HG03571 (cell line): ENCODE results near the gene YARS1.

Source experiments
- ATAC-seq: cut with Tn5 transposase; IDR thresholded peaks from one replicate; pipeline ENCODE4 v1.9.1; 2021; ENCODE audit not compliant: unreplicated experiment

YARS1 gene

DNA sequence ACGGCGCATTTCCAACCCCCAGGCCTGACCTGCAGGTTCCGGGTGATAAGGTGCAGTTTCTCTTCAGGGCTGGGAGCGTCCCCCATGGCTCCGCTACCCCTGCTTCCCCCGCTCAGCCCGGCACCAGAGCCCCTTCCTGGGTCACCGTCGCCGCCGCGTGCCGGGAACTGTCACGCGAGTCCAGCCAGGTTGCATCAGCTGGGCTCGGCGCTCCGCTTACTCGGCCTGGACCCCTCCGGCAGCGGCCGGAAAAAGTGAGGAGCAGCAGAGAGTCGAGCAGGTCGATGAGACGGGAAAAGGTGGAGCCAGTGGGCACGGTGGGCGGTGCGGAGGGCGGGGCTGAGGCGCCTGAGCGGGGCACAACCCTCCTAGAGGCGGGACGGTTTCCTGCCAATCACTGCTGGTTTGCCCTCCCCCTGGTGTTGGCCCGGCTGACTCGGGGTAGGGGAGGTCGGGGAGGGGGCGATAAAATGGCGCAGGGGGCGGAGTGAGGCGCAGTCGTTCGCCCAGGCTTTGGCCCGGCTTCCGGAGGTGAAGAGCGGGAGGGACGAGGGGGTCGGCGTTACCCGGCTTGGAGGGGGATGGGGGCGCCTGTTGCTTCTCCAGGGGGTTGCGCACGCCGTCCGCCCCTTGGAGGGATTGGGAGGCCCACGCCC is at the start of gene YARS1, which contains the start of gene S100PBP:
TSS of gene YARS1 (minus strand) at position 200 of the 656 bp plus-strand sequence. CDS start at position 86, 114 bp downstream.
TSS of gene S100PBP (plus strand) at position 495 of the 656 bp plus-strand sequence. CDS start 8,447 bp downstream, outside the sequence.
- peak; percentile 79 for ATAC-seq

GRCh38 chr1:32865639-32866405 is 48.7 kb upstream of the YARS1 start:
- no peak for ATAC-seq

- no peak for ATAC-seq
These were observed 47.3 kb upstream of the YARS1 start for GRCh38 chr1:32864375-32865019.

DNA sequence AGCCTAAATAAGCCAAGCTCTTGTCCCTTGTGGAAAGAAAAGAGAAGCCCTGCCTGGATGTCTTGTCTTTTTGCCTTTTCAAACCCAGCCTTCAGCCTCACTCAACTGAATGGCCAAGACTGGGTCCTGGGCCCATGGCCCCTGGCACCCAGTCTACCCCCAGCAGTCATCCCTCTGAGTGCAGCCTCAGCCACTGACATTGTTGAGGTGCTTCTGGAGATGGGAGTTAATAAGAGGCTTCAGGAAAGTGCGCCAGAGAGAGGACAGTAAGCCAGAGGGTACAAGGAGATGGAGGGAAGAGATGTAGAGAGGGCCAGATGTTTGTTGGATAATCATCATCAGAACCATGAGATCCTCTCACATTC is 46.7 kb upstream of the YARS1 start:
- no peak for ATAC-seq

GRCh38 chr1:32863218-32863880 is 46.2 kb upstream of the YARS1 start:
- ATAC-seq: no peak

GRCh38 chr1:32861904-32862695 is 44.9 kb upstream of the YARS1 start:
- no peak for ATAC-seq

- ATAC-seq: no peak
These were observed 43.4 kb upstream of the YARS1 start for GRCh38 chr1:32860566-32860965.

DNA sequence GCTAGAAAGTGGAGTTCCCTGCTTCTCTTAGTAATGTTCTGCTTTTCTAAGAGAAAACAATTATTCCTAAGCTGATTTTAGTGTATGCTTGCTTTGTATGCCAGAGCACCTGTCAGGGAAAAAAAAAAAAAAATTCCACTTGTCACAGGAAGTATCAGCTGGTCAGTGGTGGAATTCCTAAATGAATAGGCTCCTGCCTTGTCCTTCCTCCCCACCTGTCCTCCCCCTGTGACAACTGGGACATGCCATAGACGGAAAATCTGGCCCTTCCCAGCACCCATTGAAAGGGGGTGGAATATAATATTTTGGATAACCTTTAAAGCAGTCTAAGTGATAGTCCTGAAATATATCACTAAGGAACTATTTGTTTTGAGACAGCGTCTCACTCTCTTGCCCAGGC is 42.8 kb upstream of the YARS1 start:
- ATAC-seq: no peak

- no peak for ATAC-seq
These were observed 41.6 kb upstream of the YARS1 start for GRCh38 chr1:32858791-32859190.

DNA sequence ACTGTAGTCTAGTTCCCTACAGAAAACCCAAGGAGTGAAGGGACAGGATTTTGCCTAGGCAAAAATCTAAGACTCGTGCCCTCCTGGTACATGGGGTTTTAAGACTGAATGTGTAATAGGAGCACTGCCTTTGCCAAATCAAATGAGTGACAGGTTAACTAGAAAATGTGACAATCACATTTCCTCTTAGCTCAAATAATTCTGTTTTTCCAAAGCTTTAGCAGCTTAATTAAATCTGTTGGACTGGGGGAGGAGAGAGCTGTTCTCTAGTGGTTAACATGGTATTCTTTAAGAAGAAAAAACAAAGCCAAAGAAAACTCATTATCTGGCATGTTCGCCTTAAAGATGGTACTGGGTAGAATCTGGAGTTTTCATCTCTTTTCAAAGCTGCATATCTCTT is 41.0 kb upstream of the YARS1 start:
- ATAC-seq: no peak

DNA sequence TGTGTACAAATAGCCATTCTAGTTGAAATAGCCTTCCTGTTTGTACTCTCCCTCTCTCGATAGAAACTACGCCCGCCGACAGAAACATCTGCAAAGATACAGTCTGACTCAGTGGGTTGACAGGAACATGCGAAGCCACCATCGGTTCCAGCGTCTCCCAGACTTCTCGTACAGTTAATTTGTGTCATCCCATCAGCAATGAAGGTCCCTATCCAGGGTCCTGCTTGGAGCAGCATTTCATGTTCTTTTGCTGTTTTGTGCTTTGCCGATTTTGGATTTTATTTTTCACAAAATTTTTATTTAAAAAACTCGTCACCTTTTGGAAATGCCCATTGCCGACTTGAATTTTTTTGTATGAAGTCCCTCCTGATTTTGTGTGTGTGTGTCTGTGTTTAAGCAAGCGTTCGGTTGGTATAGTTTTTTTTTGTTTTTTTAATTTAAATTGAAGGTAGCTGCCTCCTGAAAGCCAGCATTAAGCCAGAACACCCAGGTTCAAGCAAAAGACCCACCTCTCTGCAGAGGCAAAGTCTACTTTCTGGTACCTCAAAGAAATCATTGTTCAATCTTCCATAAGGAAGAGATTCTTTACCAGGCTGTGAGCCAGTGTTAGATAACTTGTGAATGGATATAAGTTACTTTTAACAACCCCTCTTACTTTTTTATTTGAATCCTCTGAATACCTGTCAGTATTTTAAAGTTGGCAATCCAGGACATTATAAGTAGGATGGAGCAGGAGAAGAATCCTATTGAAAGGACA is 38.9 kb upstream of the YARS1 start:
- ATAC-seq: no peak

DNA sequence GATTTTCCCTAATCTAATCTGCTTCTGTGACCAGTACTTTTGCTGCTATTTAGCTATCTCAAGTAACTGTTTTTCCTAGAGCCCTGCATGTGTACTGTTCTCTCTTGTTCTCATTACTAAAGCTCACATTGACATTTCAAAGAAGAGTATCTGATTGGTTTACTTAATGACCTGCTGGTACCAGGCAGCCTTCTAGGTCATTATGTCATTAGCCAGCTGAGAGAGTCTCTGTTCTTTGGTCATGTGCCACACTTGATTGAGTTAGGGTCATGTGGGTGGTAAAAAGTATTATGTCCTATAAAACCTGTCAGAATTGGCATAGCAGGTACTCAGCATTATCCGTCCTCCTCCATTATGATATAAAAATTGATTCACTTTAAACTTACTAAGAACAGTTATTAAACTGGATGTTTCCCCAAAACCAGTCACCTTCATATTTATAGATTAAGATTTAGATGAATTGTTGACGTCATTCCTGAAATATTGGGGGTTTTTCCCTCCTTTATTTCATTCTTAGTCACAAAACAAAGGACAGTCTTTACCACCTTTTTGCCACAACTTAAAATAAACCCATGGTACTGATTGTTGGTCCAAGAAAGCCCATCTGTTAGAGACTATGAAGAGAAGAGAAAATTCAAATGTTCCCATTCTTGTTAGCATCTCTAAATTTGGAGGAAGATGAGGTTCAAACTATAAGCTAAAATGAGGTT is 31.4 kb upstream of the YARS1 start:
- no peak for ATAC-seq

DNA sequence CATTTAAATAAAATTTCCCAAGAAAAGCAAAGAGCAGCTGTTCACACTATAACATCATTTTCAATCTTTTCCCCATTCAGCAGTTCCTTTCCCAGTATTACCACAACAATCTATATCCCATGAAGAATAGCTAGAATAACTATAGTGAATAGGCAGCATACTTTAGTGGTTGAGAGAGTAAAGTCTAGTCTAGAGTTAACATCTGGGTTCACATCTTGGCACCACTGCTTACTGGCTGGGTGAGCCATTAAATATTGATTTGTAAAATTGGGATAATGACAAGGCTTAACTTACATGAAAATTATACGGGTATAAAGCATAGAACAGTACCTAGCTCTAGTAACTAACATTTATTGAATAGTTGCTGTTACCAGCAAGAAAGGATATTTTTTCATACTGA is 14.7 kb upstream of the YARS1 start:
- ATAC-seq: no peak

- ATAC-seq: no peak
These were observed 13.1 kb upstream of the YARS1 start for GRCh38 chr1:32830092-32830852.

DNA sequence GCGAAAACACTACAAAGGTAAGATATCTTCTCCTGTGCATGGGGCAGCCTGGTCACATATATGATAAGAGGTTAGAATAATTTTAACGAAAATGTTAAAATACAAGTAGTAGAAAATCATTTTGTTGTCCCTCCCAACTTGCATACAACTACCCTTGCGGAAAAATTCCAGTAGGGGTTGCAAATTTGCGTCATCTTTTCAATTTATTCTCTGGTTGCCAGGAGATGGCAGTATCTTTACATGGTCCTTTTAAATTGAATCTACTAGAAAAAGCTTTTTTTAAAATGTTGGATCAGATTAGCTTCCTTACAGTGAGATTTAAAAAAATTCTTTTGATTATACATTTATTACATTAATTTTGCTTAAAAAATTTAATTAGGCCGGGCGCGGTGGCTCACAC is 11.2 kb upstream of the YARS1 start:
- no peak for ATAC-seq

DNA sequence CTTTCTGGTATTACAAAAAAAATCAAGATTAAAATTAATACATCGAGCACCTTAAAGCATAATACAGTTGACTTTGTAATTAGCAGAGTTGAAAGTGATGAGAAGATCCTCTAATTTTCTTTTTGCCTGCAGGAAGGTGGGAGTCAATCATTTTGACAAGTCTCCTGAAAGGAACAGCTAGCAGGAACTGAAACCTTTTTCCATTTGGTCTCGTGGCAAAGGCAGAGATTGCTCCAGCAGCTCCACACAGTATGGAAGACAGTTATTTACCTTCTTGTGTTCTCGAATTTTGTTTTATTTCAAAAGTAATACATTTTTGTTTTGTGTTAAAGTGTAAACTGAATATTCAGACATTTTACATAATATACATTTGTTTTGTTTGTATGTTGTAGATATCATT is 8.0 kb upstream of the YARS1 start:
- ATAC-seq: no peak

DNA sequence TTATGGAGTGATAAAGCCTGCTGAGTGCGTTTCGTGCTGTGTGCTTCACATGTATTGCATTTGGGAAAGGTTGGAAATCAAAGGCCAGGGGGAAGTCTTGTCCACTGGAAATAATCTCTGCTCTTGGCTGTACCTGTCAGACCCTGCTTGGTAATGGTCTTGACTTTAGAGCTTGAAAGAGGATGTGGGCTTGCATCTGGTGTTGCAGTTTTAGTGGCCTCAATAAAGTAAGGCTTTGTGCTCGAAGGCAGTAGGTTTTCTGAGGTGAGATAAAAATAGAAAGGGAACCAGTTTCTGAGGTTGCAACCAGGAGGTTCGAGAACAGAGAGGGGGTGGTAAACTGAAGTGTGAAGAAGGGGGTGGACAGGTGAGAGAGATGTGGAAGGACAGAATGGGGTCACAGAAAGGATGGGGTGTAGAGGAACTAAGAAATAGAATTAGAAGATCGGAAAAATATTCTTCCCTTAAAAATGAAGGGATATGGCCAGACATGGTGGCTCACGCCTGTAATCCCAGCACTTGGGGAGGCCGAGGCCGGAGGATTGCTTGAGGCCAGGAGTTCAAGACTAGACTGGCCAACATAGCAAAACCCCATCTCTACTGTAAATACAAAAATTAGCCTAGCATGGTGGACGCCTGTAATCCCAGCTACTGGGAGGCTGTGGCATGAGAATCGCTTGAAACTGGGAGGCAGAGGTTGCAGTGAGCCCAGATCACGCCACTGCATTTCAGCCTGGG is 1.8 kb upstream of the YARS1 start:
- peak; percentile 40 for ATAC-seq
